Spleen (tissue), 11 donors: Measurements from ENCODE around the gene RASA3. TPM values are rescaled to one million over a fixed set of nuclear protein-coding genes. Genes with fewer than 3 reads are reported as not detected.

Experiments
- DNase-seq: peaks from one replicate; pipeline ENCODE4 v3.0.0-alpha.2; 2020
- H3K27ac ChIP-seq, 8 donors: fragments of 200-600 bp; sonication (generic) in 7 of 8; 1 replicate in 4 of 8; 2 replicates in 4 of 8; pipeline versions ENCODE4 v1.5.0 to v1.8.0; 2016 to 2021; ENCODE audit warnings: inconsistent platforms in 4 of 8, mild to moderate bottlenecking in 4 of 8, moderate library complexity in 1 of 8
- H3K27me3 ChIP-seq, 7 donors: fragments of 200-600 bp; sonication (generic) in 6 of 7; replicated peaks in 1 of 7; 1 replicate in 4 of 7; 2 replicates in 3 of 7; pipeline versions ENCODE4 v1.5.0 to v1.8.0; 2016 to 2021; ENCODE audit warnings: inconsistent platforms in 3 of 7, mild to moderate bottlenecking in 1 of 7
- H3K36me3 ChIP-seq, 6 donors: fragments of 200-600 bp; sonication (generic) in 5 of 6; 1 replicate in 4 of 6; 2 replicates in 2 of 6; pipeline versions ENCODE4 v1.5.0 to v1.8.0; 2016 to 2021; ENCODE audit warnings: inconsistent platforms in 2 of 6
- H3K4me1 ChIP-seq, 6 donors: fragments of 200-600 bp; sonication (generic) in 5 of 6; 1 replicate in 3 of 6; 2 replicates in 3 of 6; pipeline versions ENCODE4 v1.5.0 to v1.8.0; 2016 to 2021; ENCODE audit warnings: inconsistent platforms in 3 of 6
- H3K4me3 ChIP-seq, 8 donors: fragments of 200-600 bp; sonication (generic) in 7 of 8; 1 replicate in 4 of 8; 2 replicates in 4 of 8; pipeline versions ENCODE4 v1.5.0 to v1.8.0; 2016 to 2021; ENCODE audit warnings: inconsistent platforms in 4 of 8, mild to moderate bottlenecking in 4 of 8, moderate library complexity in 2 of 8
- H3K9me3 ChIP-seq, 8 donors: fragments of 200-600 bp; sonication (generic) in 7 of 8; 1 replicate in 4 of 8; 2 replicates in 4 of 8; pipeline versions ENCODE4 v1.5.0 to v1.8.0; 2016 to 2021; ENCODE audit warnings: inconsistent platforms in 4 of 8
- POLR2A ChIP-seq, 3 donors: fragments of 450-650 bp; IDR thresholded peaks; one replicate each; pipeline ENCODE4 v1.5.1; 2017; ENCODE audit warnings: antibody characterized with exemption in 3 of 3, mild to moderate bottlenecking in 1 of 3
- POLR2AphosphoS5 ChIP-seq, 3 donors: sonication (generic); formaldehyde crosslinking; IDR thresholded peaks; one replicate each; pipeline ENCODE4 v1.5.1; 2017; ENCODE audit warnings: antibody characterized with exemption in 3 of 3
- WGBS, 5 donors: extraction: QIAGEN DNeasy Blood & Tissue Kit in 3 of 5; methylation state at CpG; one replicate each; pipeline versions ENCODE4 v1.1.5 to v1.1.7; 2013 to 2018; 5-methylcytosine and 5-hydroxymethylcytosine counted together
- intact Hi-C: fragments of 100-400 bp; cut with DNase I; formaldehyde crosslinking; loops from one replicate; pipeline ENCODE4 v1.15.0; 2023; ENCODE audit warnings: low total_unique reads
- polyA plus RNA-seq, 3 donors: library from polyadenylated mRNA; stranded (reverse); fragments of 200-250 nt; gene quantifications; one replicate each; pipeline ENCODE4 v1.2.1, GENCODE V29; 2013
- total RNA-seq, 7 donors: library from RNA; depleted of rRNA in 3 of 7; stranded (reverse); fragments of >200 nt in 3 of 7; fragmentation: NEBNext Ultra II Directional in 4 of 7; extraction: Animal tissue kit (Norgen Biotek cat#: 25700) in 4 of 7; gene quantifications; one replicate each; pipeline versions ENCODE4 v1.1.0 to v1.2.1, GENCODE V29; 2016 to 2021
- donor health status: healthy with polysubstance abuse.
- donor health status: DM: no; HTN: no; CAD: no; lungs with moderate emphysema.
- donor health status: DM: no; HTN: no; CAD: no.
- donor health status: Bipolar disorder and iron deficiency.
- donor health status: healthy.
- donor health status: DM: no; HTN: no; CAD: no.
- donor health status: DM: yes; HTN: yes; CAD: no.

RASA3 gene
- total and polyA plus RNA-seq, 10 donors: 11.7 to 52.8 (median 47.7) TPM

GRCh38 chr13:114001331-114002008, 131.0 kb downstream of the RASA3 start:
- peaks cover 0 to 25% (median 7%) of the 10 kb centered on the region in 6 donors for H3K4me1 ChIP-seq
- TF ChIP-seq POLR2AphosphoS5 (IDR thresholded peaks at IDR 0.05): peak in 2 of 3 donors; percentile 12 to 30
- TF ChIP-seq POLR2A (IDR thresholded peaks at IDR 0.05): no peak
- no peaks in the 10 kb centered on the region for H3K9me3 ChIP-seq
- peak; percentile 66 for DNase-seq
- WGBS, 5 donors: 84 to 93% (median 92%) methylated on average over 41 to 46 of the region's 46 CpGs
- no peak overlapping the region for H3K4me3 ChIP-seq
- H3K36me3 ChIP-seq: peaks cover 0 to 87% (median 25%) of the 10 kb centered on the region in 6 donors
- no peaks in the 10 kb centered on the region for H3K27me3 ChIP-seq
- no peak overlapping the region for H3K27ac ChIP-seq
- intact Hi-C loops: no loop called here

GRCh38 chr13:114000151-114001040, 132.0 kb downstream of the RASA3 start:
- Histone ChIP-seq H3K9me3 (no peaks in the 10 kb centered on the region), H3K4me1 (peaks cover 0 to 25% (median 7%) of the 10 kb centered on the region in 6 donors), H3K36me3 (peaks cover 0 to 92% (median 30%) of the 10 kb centered on the region in 6 donors), H3K27me3 (no peaks in the 10 kb centered on the region), H3K4me3 (no peak overlapping the region), H3K27ac (no peak overlapping the region)
- intact Hi-C loops: no loop called here
- TF ChIP-seq POLR2A (IDR thresholded peaks at IDR 0.05) (no peak), POLR2AphosphoS5 (IDR thresholded peaks at IDR 0.05) (peak in 1 of 3 donors; percentile 60)
- peak; percentile 39 for DNase-seq
- WGBS, 5 donors: 92 to 99% (median 96%) methylated on average over 23 to 26 of the region's 26 CpGs

- H3K4me1 ChIP-seq: peaks cover 0 to 25% (median 7%) of the 10 kb centered on the region in 6 donors
- H3K36me3 ChIP-seq: peaks cover 0 to 92% (median 37%) of the 10 kb centered on the region in 6 donors
- peak overlapping the region in 3 of 8 donors; percentile 64 to 72 (median 70) for H3K27ac ChIP-seq
- H3K9me3 ChIP-seq: no peaks in the 10 kb centered on the region
- H3K27me3 ChIP-seq: no peaks in the 10 kb centered on the region
- WGBS, 5 donors: 85 to 100% (median 92%) methylated on average over 3 to 10 of the region's 10 CpGs
- intact Hi-C loops: no loop called here
- DNase-seq: peak; percentile 48
- TF ChIP-seq POLR2AphosphoS5 (IDR thresholded peaks at IDR 0.05) (no peak), POLR2A (IDR thresholded peaks at IDR 0.05) (no peak)
- H3K4me3 ChIP-seq: no peak overlapping the region
Measured at GRCh38 chr13:113999618-113999910, 132.9 kb downstream of the RASA3 start.

- H3K9me3 ChIP-seq: no peaks in the 10 kb centered on the region
- peaks cover 0 to 94% (median 38%) of the 10 kb centered on the region in 6 donors for H3K36me3 ChIP-seq
- H3K27me3 ChIP-seq: no peaks in the 10 kb centered on the region
- H3K4me1 ChIP-seq: peaks cover 0 to 25% (median 7%) of the 10 kb centered on the region in 6 donors
- no peak for TF ChIP-seq POLR2A (IDR thresholded peaks at IDR 0.05)
- peak in 1 of 3 donors; percentile 7 for TF ChIP-seq POLR2AphosphoS5 (IDR thresholded peaks at IDR 0.05)
- WGBS, 5 donors: 74 to 86% (median 77%) methylated on average over 40 to 42 of the region's 42 CpGs
- peak; percentile 47 for DNase-seq
- H3K27ac ChIP-seq: peak overlapping the region in 6 of 8 donors; percentile 32 to 72 (median 66)
- no peak overlapping the region for H3K4me3 ChIP-seq
- intact Hi-C loops: no loop called here
Measured at GRCh38 chr13:113998781-113999617, 133.4 kb downstream of the RASA3 start.

- peaks cover 0 to 94% (median 39%) of the 10 kb centered on the region in 6 donors for H3K36me3 ChIP-seq
- H3K27me3 ChIP-seq: no peaks in the 10 kb centered on the region
- peaks cover 0 to 25% (median 7%) of the 10 kb centered on the region in 6 donors for H3K4me1 ChIP-seq
- intact Hi-C loops: no loop called here
- no peaks in the 10 kb centered on the region for H3K9me3 ChIP-seq
- WGBS, 5 donors: 61 to 88% (median 71%) methylated on average over 29 of the region's 29 CpGs
- no peak overlapping the region for H3K4me3 ChIP-seq
- DNase-seq: peak; percentile 81
- H3K27ac ChIP-seq: peak overlapping the region in 6 of 8 donors; percentile 57 to 72 (median 66)
- TF ChIP-seq POLR2AphosphoS5 (IDR thresholded peaks at IDR 0.05) (peak; percentile 75 to 86 (median 81)), POLR2A (IDR thresholded peaks at IDR 0.05) (no peak)
Measured at GRCh38 chr13:113997845-113998751, 134.3 kb downstream of the RASA3 start.
